Measurements from ENCODE around the gene HNRNPR.

HNRNPR gene

DNA sequence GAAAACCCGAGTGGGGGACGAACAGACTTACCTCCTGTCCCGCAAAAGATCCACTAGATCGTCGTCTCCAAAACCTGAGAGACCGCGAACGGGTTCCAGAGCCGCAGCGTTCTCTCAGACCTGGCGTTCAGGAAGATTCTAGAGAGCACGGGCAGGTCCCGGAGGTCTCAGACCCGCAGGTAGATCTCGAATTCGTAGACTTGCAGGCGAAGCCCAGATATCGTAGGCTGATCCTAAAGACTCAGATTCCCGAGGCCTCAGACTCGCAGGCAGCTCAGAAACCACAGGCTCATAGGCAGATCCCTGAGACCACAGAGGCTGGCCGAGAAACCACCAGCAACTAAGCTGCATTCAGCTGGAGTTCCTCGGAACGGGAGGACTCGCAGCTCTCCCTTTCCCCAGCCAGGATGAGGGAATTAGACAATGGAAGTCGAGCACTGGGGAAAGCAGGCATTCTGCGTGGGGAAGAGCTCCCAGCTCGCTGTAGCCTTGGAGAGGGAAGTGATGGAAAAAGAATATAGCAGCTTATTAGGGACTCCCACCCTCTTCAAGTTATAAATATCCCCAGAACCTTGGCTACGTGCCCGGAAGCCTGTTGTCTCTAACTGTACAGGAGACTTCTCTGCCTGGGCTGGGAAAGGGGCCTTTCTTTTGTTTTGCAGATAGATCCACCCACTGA is 25.4 kb upstream of the HNRNPR start, which contains the start of gene ZNF436:
ZNF436 (minus strand) TSS at position 502 of the 679 bp plus-strand sequence. CDS start 1,831 bp downstream, outside the sequence.
- peak; percentile 70 for DNase-seq (ENCODE audit: low spot score)
- FAIRE-seq: peak; percentile 67

DNA sequence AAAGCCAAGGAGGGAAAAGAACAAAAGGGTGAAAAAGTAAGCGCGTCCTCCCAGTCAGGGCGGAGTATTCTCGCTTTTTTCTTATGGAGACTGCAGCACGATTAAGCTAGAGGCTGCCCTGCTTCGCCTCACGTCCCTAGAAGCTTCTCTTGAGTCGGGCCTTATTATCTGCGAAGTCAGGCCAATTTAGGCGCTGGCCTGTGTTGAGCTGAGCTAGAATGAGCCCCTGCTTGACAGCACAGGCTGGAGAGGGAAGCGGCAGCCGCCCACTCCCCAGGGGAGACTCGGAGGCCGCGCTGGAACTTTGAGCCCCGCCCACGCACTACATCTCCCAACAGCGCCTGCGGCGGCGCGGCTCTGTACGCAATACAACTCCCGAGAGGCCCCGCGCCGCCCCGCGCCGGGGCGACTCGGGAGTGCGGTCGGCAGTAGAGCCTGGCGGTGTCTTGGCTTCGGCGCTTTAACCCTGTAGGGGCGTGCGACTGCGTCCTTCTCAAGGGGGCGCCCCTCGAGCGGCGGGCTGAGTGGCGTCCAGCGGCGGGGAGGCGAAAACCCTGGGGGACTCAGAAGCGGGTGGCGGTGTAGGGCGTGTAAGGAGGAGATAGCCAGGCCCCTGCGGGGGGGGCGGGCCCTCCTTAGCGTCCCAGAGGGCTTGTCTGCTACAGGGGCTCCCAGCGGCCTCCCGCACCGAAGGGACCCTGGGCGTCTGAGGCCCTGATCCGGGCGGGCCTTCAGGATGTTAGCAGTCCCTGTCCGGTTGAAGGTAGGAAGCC is 24.7 kb upstream of the HNRNPR start:
- FAIRE-seq (no peak), DNase-seq (ENCODE audit: low spot score) (peak; percentile 77)

DNA sequence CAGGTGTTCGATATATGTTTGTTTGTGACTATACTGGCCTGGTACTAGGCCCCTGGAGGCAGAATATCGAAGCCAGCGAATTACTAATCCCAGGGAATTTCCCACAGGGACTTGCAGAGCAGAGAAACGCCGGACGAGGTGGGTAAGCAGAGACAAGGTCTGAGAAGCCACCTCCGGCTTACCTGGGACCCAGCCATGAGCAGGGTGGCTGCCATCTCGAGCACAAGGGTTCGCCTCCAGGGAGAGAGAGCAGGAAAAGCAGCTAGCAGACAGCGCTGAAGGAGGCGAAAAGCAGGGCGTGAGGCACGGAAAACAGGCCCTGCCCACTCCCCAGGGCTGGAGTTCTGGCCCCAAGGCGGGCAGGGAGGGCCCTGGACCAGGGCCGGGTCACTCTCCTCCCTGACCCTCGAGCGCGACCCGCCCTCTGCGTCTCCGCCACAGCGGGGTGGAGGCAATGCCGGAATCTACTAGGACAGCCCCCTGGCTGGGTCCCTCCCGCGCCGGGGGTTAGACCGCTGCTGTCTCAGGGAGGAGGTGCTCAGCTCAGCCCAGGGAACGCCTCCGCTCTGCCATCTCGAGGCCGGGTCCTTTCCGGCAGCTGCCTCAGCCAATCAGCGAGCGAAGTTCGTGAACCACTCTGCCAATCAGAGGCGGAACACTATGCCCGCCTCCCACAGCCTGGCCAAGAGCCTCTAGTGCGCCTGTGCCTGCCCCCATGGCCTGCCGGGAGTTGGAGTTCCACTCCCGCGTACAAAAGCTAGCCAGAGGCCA is 23.9 kb upstream of the HNRNPR start:
- FAIRE-seq (peak; percentile 89), DNase-seq (ENCODE audit: low spot score) (peak; percentile 99)

DNA sequence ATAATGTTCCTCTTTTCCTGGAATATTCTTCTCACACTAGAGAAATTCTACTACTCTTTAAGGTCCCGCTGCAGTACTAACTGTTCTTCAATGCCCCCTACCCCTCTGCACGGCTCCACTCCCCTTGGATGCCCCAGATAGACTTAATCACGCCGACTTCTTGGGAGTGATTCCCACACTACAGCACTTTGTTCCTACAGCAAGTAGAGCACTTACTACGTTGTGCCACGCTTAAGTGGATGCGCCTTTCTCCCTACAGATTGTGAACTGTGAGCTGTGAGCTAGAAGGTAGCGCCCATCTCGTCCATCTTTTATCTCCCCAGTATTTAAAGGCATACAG is 23.3 kb upstream of the HNRNPR start:
- no peak for DNase-seq (ENCODE audit: low spot score)
- FAIRE-seq: no peak

DNA sequence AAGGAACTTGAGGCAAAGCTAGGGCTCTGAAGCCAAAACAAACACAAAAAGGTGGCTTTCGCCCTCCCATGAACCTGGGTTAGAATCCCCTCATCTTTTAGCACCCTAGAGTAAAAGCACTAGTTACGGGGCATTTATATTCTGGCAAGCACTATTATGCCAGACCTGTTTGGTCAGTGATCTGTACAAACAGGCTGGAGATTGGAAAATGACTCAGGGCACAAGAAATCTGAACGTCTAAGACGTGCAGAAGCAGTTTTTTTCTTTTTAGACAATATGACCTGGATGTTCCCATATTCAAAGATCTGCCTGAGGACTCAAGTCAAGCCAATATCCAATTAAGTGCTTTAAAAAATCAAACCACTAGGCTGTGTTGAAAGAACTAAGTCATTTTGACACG is 22.5 kb upstream of the HNRNPR start:
- DNase-seq (ENCODE audit: low spot score): no peak
- FAIRE-seq: no peak

DNA sequence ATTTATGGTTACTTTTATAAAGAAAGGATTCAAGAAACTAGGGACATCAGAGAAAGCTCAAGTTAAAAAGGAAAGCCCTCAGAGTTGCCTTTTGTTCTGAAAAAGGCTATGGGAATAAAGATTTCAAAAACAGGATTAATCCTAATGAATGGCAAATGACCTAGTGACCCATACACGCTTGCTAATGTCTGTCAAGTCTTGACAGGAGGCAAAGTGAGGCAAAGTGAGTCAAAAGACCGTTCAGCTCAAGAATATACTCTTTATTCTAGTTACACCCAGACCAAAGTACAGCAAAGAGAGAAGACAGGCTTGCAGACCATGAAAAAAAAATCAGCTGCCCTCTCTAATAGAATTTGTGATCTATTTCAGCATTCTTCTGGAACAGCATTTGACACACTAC is 22.1 kb upstream of the HNRNPR start:
- DNase-seq (ENCODE audit: low spot score) (no peak), FAIRE-seq (no peak)

DNA sequence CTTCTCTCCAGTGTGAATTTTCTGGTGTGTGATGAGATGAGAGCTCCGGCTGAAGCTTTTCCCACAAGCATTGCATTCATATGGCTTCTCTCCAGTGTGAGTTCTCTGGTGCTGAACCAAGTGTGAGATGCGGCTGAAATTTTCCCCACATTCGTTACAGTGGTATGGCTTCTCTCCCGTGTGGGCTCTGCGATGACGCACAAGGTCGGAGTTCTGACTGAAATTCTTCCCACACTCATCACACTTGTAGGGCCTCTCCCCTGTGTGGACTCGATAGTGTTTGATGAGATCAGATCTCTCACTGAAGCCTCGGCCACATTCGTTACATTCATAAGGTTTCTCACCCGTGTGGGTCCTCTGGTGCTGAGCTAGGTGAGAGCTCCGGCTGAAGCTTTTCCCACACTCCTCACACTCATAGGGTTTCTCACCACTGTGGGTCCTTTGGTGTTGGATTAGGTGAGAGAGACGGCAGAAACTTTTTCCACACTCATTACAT is 18.2 kb upstream of the HNRNPR start:
- no peak for DNase-seq (ENCODE audit: low spot score)
- no peak for FAIRE-seq

DNA sequence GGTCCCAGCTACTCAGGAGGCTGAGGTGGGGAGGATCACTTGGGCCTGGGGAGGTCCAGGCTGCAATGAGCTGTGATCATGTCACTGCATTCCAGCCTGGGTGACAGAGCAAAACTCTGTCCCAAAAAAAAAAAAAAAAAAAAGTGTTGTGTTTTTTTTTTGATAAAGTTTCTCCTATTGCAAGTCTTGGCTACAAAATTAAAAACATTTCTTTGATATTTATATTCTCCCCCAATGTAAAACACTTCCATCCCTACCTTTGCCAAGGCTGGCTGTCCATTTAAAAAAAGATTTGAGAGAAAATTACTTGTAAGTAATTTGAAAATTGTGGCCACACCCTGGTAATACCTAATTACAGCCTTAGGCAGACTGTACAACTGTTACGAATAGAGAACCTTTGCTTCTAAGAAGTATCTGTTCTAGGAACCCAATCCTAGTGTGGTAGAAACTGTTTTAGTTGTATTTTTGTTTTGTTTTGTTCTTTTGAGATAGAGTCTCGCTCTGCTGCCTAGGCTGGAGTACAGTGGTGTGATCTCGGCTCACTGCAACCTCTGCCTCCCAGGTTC is 14.3 kb upstream of the HNRNPR start:
- FAIRE-seq: no peak
- no peak for DNase-seq (ENCODE audit: low spot score)

DNA sequence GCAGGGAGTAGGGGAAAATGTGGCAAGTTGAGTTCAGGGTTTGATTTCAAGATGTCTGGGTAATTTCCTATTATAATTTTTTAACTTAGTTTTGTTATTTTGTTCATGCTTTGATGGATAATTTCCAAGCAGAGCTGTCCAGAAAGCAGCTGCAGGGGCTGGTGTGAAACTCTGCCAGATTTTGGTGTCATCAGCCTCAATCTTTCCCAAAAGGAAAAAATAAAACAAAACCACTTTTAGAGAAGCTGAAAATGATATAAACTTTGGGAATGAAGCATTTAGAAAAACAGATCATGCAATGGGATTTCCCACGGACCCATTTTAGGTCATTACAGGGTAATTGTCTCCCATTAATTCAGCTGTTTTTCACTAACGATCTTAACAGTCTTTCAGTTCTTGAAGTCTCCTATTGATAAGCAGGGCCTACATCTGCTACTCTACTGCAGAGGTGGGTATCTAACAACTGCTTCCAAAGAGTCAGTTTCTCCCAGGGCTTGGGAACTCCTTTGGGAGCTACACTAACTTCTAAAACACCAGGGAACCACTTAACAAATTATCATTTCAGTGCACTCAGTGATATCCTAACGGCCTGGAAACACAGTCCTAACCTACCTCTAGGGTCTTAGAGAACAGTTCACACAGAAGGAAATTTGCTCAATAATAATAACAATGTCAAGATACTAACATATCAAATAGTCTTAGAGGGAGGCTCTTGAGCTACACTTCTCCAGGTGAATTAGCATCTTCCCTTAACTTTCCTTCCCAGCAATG is 13.2 kb upstream of the HNRNPR start:
- DNase-seq (ENCODE audit: low spot score) (no peak), FAIRE-seq (no peak)

DNA sequence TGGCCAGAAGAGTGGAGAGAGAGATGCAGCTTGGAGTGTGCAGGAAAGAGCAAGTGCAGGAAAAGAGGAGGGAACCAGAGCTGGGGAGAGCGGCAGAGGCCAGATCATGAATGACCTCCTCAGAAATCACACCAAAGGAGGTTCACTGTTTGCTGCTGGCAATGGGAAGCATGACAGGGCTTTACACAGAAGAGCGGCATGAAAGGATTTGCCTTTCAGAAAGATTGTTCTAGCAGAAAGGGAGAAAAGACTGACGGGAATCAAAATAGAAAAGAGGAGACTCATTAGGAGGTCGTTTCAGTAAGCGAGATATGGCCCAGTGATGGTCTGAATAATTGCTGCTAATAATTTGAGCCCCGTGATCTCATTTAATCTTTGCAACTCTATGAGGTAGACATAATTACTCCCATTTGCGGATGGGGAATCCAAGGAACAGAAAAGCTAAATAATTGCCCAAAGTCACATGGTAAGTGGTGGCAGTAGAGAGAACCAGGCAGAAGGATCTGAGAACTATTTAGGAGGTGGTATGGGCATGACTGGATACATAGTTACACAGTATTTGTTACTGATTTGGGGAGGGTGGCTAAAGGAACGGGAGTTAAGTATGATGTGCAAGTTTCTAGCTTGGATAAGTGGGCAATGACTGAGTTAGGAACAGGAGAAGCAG is 12.5 kb upstream of the HNRNPR start:
- no peak for FAIRE-seq
- DNase-seq (ENCODE audit: low spot score): no peak

DNA sequence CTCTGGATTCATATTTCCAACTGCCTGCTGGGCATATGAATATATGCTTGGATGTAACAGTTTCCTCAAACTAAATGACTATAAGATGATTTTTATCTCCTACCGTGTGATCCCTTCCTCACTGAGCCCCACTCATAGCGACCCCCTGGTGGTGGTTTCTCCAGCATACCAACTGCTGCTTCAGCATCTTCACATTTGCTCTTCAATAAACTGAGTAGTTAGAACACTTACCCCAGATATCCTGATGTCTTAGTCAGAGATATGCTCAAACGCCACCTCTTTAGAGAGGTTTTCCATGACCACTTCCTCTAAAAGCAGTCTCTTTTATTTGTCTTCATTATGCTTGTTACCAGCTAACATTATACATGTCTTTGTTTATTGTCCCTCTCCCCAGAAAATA is 10.2 kb upstream of the HNRNPR start:
- DNase-seq (ENCODE audit: low spot score): no peak
- FAIRE-seq: no peak

DNA sequence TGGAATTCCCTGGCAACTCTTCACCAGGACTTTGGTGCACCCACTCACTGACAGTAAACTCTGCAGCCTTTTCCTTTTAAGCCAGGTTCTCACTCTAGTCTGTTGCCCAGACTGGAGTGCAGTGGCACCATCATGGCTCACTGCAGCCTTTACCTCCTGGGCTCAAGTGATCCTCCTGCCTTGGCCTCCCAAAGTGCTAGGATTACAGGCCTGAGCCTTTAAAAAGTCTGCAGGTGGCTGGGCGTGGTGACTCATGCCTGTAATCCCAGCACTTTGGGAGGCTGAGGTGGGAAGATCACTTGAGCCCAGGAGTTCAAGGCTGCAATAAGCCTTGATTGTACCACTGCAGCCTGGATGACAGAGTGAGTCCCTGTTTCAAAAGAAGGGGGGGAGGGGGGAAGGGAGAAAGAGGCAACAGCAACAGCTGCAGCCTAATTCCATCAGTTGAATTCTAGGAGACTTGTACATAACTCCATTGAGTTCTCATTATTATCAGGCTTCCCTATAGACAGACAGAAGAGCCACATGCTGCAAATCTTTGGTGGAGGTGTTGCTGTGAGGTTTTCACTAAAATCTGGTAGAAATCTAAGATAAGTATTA is 8.1 kb upstream of the HNRNPR start:
- DNase-seq (ENCODE audit: low spot score) (no peak), FAIRE-seq (no peak)

DNA sequence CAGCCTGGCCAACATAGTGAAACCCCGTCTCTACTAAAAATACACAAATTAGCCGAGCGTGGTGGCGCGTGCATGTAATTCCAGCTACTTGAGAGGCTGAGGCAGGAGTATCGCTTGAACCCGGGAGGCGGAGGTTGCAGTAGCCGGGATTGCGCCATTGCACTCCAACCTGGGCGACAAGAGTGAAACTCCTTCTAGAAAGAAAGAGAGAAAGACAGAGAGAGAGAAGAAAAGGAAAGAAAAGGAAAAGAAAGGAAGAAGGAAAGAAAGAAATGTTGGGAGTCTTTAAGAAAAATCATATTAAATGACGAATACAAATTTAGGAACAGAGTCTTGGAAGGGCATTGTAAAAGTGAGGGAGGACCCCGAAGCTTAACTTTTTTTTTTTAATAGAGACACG is 1.8 kb upstream of the HNRNPR start:
- DNase-seq (ENCODE audit: low spot score) (no peak), FAIRE-seq (no peak)

DNA sequence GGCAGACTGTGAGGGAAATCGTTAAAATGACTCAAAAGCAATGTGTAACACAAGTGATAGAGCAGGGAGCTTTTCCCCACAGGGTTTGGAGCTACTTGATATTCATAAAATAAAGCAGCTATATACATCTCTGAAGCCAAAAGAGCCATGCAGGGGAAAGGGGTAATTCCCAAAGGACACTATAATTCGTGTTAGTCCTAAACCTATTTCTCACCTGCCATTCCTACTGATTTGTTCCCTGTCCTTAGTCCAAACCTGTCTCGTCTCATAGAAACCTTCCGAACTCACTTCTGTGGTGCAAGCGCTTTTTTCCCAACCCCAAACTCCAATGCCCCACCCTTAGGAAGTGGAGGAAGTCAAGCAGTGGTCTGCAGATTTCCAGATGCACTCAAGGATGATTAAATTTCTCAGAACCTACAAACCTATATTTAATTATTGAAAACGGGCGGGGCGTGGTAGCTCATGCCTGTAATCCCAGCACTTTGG is 946 bp upstream of the HNRNPR start:
- FAIRE-seq (no peak), DNase-seq (ENCODE audit: low spot score) (peak; percentile 40)

DNA sequence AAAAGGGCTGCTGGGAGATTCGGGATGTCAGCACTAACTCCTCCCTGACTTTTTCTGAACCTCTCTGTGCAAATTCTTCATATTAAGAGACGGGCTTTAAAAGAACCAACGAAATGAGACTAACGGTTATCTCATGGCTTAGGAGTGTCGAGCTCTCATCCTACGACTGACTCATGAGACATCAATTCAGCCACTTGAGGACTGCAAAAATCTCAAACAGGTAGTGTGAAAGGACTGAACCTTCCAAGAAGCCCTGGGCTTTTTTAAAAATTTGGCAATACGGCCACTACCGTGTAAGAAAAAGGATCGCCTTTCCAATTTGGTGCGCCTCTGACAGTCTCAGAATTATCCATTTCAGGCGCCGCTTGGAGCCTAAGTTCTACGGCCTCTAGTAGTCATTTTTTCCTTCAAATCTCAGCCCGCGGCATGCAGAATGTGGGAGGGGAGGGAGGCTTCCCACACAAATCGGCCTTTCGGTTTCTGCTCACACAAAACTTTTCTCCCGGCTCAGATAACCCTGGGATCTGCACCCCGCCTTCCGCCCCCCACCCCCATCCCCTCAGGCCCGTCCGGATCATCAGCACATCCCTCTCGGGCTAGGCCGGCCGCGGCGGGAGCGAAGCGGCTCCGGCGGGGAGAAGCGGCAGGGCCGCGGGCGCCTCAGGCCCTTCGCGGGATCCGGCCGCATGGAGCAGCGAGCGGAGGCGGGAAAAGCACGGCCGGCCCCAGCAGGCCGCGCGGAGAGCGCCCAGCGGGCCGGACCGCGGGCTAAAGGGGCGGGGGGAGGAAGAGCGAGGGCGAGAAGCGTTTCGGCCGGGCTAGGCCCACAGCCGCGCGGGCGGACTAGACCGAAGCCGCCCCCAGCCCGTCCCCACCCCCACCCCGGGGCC is 618 bp downstream of the HNRNPR start:
- peak; percentile 80 for FAIRE-seq

DNA sequence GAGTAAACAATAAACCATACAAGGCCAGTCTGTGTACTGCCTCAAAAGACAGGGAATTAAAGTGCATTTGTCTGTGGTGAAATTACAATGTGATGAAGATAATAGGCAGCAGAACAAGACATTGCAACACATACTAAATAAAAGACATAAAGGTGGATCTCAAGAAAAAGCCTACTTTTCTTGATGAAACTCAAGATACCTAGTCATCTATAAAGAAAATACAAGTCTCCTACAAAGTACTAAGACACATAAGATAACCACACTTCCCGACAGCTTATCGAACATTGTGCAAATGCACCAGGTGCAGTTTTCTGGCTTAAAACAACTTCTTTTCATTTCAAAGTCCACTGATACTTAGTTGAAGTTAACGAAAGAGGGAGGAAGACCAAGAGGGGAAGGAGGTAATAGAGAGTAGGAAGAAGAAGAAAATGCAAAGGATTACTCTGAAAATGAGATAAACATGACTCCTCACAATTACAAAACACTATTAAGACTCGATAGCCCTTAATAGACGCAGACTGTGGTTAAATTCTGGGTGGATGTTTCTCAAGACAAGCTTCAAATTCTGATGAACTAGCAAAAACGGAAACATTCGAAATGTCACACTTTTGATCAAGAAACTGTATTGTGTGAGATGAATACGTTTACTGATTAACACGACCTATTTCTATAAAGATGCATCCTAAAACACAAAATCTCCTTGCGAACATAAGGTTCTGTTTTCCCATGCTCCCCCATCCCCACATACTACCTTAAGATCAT is 2.0 kb downstream of the HNRNPR start:
- FAIRE-seq (no peak), DNase-seq (ENCODE audit: low spot score) (no peak)

More for the DNA sequence above, 618 bp downstream of the HNRNPR start:
- peak; percentile 86 for DNase-seq (ENCODE audit: low spot score)

DNA sequence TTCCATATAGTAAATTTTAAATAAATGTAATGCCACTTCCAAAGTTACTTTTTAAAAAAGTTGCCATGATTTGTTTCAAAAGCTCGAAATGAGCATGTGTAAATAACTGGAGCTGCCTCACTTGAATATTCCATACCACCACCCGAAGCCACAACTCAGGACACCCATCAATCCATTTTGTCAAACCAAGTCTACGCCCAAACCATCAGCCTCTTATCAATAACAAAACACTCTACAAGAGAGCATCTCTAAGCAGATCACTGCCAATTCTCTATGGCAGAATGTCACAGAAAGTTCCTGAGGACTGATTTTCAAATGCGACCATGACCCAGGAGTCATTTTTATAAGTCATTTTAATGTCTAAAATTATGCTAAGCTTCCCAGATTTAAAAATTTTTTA is 4.5 kb downstream of the HNRNPR start:
- DNase-seq (ENCODE audit: low spot score) (no peak), FAIRE-seq (no peak)

DNA sequence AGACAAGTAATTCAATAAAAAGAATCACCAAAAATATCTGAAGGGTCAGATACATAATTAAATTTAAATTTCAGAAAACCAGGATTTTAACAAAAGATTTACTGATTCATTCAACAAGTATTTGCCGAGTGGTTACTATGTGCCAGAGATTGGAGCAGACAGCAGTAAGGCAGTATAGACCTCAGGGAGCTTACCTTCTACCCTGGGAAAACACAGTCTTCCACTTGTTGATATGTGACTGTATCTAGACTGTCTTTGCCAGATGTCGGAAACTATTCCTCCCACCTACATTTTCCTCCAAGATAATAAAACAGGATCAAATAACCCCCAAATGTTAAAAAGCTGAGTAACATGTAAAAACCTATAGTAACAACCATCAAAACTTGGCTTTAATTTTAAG is 6.2 kb downstream of the HNRNPR start:
- DNase-seq (ENCODE audit: low spot score) (no peak), FAIRE-seq (no peak)
